GM19025 (cell line): ENCODE measurements around the gene GSC2.

Experiments
- ATAC-seq: cut with Tn5 transposase; IDR thresholded peaks from one replicate; pipeline ENCODE4 v1.9.1; 2021; ENCODE audit warnings: mild to moderate bottlenecking, low read depth, moderate library complexity; ENCODE audit not compliant: unreplicated experiment

The GSC2 gene

DNA sequence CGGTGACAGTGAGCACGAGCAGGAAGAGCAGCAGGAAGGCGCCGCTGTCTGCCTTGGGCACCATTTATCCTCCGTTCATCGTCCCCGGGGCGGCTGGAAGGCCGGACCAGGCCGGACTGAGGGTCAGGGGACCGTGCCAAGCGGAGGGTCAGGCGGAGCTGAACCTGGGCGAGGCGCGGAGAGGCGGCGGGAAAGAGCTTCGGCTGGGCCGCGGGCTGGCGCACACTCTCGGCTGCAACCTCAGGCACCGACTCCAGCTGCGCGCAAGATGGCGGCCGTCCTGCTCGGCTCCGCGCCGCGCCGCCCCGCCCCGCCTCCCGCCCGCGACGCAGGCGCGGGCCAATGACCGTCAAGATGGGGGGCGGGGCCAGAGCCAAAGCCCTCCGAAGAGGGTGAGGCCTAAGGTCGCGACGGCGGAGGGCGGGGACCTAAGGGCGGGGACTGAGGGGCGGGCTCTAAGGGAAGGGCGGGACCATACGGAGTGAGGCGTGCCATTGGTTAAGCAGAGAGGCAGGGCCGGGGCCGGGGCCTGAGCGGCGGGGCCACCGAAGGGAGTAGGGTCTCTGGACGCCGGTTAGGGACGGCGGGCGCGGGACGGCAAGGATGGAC, 27.8 kb downstream of the GSC2 start, which contains the start of gene DGCR2:
TSS of gene DGCR2 (minus strand) at position 270 of the 609 bp plus-strand sequence. CDS start at position 64, 206 bp downstream.
- peak; percentile 86 for ATAC-seq

DNA sequence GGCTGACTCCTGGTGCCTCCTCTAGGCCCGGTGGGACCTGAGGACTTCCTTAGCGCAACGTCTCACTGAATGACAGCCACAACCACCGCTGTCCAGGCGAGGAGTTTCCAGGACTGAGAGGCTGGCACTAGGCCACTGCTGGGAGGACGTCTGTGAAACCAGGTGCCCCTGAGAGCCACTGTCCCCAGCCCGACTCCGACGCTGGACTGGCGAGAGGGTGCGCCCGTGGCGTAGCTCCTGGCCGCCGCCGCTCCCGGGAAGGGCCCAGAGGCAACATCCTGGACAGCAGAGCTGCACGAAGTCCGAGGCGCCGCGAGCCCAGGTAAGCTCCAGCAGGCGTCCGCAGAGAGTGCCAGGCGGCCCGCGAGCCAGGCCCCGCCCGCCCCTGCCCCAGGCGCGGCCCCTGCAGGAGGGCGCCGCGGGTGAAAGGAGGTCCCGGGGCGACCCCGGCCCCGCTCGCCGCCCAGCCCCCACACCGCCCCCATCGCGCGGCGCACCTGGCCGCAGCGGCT, 28.4 kb downstream of the GSC2 start:
- ATAC-seq: peak; percentile 17

GRCh38 chr22:19120829-19121630, 29.1 kb downstream of the GSC2 start:
- no peak for ATAC-seq

DNA sequence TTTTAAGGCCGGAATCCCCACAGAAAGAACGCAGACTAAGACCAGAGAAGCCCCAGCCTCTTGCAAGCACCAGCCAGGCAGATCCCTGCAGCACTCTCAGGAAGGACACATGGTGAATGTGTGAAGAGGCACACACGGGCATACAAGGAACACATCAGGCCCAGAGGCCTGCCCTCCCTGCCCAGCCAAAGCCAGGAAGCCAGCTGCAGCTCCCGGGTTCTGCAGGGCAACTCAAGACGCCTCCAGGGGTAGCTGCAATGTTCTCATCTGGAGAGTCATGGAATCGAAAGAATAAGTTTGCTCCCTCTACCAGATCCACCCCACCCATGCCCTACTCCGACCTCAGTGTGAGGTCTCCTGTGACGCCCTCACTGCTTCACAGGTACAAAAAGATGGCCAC, 30.1 kb downstream of the GSC2 start:
- ATAC-seq: no peak

DNA sequence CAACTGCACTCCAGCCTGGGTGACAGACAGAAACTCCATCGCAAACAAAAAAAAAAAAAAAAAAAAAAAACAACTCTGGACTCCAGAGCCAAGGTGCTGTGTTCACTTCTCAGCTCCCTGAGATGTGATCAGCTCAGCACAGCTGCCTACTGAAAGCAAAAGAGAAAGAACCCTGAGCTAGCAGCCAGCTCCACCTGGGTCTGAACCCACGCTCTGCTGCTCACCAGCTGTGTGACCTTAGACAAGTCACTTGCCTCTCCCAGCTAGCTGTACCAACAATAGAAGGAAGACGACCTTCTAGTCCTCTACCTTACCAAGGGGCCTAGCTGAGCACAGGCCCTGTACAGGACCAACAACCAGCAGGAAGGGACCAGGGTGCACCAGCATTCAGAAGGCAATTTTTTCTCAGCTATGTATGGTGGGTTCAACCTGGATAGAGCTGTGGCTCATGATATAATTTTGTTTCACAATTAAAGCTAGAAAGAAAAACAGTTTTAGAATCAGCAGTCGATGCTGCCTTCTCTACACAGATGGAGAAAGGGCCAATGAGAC, 31.7 kb downstream of the GSC2 start:
- peak; percentile 39 for ATAC-seq

DNA sequence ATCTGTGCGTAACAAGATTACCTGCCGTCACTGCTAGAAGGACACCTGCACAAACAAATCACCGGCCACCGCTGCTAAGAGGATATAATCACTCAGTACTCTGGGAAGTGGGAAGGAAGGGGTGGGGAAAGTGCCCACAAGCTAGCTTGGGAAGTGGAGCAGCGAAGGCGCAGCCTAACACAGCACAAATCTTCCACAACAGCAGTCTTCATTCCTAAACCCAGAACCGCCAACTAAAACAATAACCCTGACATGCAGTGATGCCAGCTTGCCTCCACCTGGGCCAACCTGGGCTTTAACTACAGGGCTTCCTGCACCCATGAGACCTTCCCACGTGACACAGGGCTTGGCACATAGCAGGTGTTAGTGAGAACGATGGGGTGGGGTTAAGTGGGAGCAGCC, 33.0 kb downstream of the GSC2 start:
- ATAC-seq: no peak

DNA sequence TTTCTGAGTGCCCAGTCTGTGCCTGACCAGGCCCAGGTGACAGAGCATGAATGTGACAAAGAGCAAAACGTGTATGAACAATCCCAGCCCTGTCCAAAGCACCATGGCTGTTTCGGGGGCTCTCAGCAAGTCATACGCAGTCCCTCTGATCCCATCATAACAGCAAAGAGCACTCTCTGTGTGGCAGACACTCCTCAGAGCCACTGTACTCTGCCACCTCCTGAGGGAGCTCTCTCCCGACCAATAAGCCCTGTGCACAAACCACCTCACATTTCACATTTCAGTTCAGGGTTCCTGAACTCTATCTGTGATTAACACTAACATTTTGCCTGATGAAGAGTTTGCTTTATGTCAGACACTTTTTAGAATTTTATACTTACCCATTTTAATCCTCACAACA, 34.5 kb downstream of the GSC2 start:
- no peak for ATAC-seq

DNA sequence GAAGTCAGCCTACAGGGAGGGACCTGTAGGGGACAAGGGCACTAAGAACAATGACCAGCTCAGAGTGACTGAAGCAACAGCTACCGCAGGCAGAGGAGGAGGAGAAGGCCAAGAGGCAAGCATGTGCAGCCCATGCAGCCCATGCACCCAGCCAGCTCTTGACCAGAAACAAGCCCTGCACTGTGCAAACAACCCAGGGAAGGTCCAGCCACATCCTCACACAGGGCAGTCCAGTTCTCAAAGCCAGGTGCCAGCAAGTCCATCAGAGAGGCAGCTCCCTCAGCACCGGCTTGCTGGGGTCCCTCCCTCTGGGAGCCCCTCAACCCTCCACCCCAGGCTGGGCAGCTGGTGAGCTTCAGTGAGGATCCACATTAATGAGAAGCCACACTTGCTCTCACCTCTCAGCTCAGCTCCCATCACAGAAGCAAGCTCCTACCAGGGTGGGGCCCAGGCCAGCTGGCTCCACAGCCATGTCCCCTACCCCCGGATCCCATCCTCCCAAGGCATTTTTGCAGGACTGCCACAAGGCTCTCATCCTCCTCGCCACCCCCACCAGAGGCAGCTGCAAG, 35.0 kb downstream of the GSC2 start:
- no peak for ATAC-seq

DNA sequence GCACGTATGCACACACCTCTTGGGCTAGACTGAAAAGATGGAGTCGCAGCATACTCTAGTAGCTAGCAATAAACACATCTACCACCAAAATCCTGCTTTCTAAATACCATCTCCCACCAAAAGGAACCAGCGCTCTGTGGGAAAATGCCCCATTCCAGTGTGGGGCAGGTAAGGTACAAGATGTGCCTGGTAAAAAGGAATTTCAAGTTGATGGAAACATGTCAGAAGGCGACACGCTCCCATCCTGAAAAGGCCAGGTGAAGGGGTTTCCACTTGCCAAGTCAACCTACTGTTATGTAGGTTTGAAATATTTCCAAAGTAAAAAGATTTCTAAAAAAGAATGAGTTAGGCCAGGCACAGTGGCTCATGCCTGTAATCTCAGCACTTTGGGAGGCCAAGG, 36.7 kb downstream of the GSC2 start:
- ATAC-seq: no peak

DNA sequence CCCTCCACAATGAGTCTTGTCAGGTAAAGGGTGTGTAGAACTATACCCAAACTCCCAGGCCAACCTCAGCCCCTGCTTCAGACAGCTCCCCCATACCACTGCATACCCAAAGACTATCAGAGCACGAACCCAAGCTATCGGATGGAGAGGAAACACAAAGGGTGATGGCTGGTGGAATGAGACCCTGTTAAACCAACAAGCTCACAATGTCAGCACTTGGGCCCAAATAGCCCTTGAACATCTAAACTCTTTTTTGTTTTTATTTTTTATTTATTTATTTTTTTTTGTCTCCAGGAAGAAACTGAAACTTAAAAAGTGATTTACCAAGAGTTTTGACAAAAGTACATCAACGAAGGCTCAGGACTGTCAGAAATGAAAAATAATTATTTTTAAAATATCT, 38.5 kb downstream of the GSC2 start:
- ATAC-seq: no peak

DNA sequence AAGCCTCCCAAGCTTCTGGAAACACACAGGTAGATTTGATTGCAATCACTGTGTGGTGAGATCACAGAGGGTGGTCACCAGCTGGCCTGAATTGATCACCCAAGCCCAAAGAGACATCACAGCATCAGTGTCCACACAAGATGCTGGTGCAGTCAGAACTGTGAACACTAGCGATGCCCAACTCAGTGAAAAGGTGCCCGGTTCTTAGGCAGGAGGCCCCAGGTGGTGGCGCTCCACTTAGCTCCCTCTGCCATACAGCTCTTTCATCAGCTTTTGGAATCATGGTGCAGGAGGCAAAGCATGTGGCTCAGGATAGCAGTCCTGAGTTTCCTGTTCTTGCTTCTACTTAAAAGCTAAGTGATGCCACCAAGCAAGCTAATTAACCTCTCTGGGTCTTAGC, 39.0 kb downstream of the GSC2 start:
- ATAC-seq: no peak

DNA sequence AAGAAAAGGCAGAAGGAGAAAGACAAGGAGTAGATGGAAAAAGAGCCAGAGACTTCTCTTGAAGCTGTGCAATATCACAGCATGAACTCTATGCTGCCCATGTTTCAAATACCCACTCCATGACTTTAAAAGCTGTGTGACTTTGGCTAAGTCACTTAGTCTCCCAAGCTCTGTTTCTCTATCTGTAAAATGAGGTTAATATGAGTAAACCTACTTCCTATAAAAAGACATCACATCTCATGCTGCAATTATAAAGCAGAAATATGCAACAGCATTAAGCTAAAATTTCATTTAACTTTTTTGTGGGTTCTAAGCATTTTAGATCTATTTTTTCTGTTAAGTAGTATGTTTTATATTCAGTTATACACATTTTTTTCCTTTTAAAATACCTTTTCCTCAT, 39.4 kb downstream of the GSC2 start:
- no peak for ATAC-seq

- ATAC-seq: no peak
Measured at GRCh38 chr22:19110064-19110458, 40.0 kb downstream of the GSC2 start.

DNA sequence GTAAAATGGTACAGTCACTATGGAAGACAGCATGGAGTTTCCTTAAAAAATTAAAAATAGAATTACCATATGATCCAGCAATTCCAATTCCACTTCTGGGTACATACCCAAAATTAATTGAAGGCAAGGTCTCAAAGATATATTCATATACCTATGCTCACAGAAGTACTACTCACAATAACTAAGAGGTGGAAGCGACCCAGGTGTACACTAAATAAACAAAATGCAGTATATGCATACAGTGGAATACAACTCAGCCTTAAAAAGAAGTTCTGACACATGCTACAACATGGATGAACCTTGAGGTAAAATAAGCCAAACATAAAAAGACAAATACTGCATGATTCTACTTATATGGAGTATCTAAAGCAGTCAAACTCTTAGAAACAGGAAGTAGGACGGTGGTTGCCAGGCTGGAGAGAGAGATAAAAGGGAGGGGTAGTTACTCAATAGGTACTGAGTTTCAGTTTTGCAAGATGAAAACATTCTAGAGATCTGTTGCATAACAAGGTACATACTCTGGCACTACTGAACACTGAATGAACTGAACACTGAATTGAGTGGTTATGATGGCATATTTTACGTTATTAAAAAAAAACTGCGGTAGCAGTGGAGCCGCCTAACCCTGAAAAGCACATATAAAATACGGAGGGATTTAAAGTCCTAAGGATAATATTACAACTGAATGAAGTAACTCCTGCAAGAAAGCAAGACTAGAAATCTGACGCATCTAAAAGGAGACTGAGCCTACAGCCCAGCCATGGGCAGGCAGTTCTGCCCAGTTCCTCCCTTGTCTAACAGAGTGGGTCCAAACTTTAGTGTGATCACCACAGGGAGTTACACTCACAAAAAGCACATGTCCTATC, 40.7 kb downstream of the GSC2 start:
- peak; percentile 96 for ATAC-seq

GRCh38 chr22:19108807-19109197, 41.3 kb downstream of the GSC2 start:
- no peak for ATAC-seq

GRCh38 chr22:19107730-19108074, 42.4 kb downstream of the GSC2 start:
- ATAC-seq: no peak

- ATAC-seq: no peak
Measured at GRCh38 chr22:19106886-19107729, 43.0 kb downstream of the GSC2 start.

GRCh38 chr22:19105867-19106802, 44.0 kb downstream of the GSC2 start:
- no peak for ATAC-seq

- ATAC-seq: no peak
Measured at GRCh38 chr22:19105456-19105855, 44.6 kb downstream of the GSC2 start.
